Hepatocyte (in vitro differentiated cells): ENCODE data around the gene CDK2AP2. TPM values are rescaled to one million over a fixed set of nuclear protein-coding genes. Genes with fewer than 3 reads are reported as not detected.
"Not testable (repeated sequence)": the region's sequence is repeated elsewhere in the genome, so short reads cannot be mapped to it uniquely, and the experiment has no call there.

Source experiments
- DNase-seq: peaks from one replicate; pipeline ENCODE4 v3.0.0-alpha.2; 2016; ENCODE audit warnings: low spot score
- H2AFZ ChIP-seq: fragments of 200-600 bp; sonication (generic); 2 replicates; pipeline ENCODE4 v1.6.0; 2016; ENCODE audit warnings: antibody characterized with exemption, mild to moderate bottlenecking
- H3K27ac ChIP-seq: fragments of 200-600 bp; sonication (generic); 2 replicates; pipeline ENCODE4 v1.5.1; 2016; ENCODE audit warnings: mild to moderate bottlenecking
- H3K27me3 ChIP-seq: fragments of 200-600 bp; sonication (generic); 2 replicates; pipeline ENCODE4 v1.6.1; 2016
- H3K36me3 ChIP-seq: fragments of 200-600 bp; sonication (generic); replicated peaks from 2 replicates; pipeline ENCODE4 v1.5.1; 2016; ENCODE audit warnings: low read depth; ENCODE audit not compliant: insufficient read depth
- H3K4me1 ChIP-seq: fragments of 200-600 bp; sonication (generic); 2 replicates; pipeline ENCODE4 v1.5.1; 2016; ENCODE audit warnings: mild to moderate bottlenecking, moderate library complexity; ENCODE audit not compliant: insufficient read depth
- H3K4me2 ChIP-seq: fragments of 200-600 bp; sonication (generic); 2 replicates; pipeline ENCODE4 v1.6.0; 2016
- H3K4me3 ChIP-seq: fragments of 200-600 bp; sonication (generic); 2 replicates; pipeline ENCODE4 v1.5.1; 2016; ENCODE audit warnings: mild to moderate bottlenecking
- H3K79me2 ChIP-seq: fragments of 200-600 bp; sonication (generic); 2 replicates; pipeline ENCODE4 v1.6.0; 2017; ENCODE audit warnings: mild to moderate bottlenecking
- H3K9me2 ChIP-seq: fragments of 200-600 bp; sonication (generic); replicated peaks from 2 replicates; pipeline ENCODE4 v1.6.0; 2017; ENCODE audit warnings: mild to moderate bottlenecking; ENCODE audit not compliant: insufficient read depth
- H3K9me3 ChIP-seq: fragments of 200-600 bp; sonication (generic); 2 replicates; pipeline ENCODE4 v1.5.1; 2016; ENCODE audit warnings: low read depth, mild to moderate bottlenecking
- H4K20me1 ChIP-seq: fragments of 200-600 bp; sonication (generic); 2 replicates; pipeline ENCODE4 v1.6.0; 2016; ENCODE audit warnings: mild to moderate bottlenecking; ENCODE audit not compliant: insufficient read depth, poor library complexity, severe bottlenecking
- CTCF ChIP-seq: fragments of 200-600 bp; sonication (generic); IDR thresholded peaks from 2 replicates; pipeline ENCODE4 v1.5.1; 2016; ENCODE audit warnings: antibody characterized with exemption, mild to moderate bottlenecking; ENCODE audit not compliant: poor library complexity
- EZH2 ChIP-seq: fragments of 200-600 bp; sonication (generic); IDR thresholded peaks from 2 replicates; pipeline ENCODE4 v1.6.1; 2016; ENCODE audit warnings: antibody characterized with exemption, mild to moderate bottlenecking, borderline replicate concordance
- EZH2phosphoT487 ChIP-seq: fragments of 200-600 bp; sonication (generic); IDR thresholded peaks from one replicate; pipeline ENCODE4 v1.6.1; 2018; ENCODE audit warnings: antibody characterized with exemption, mild to moderate bottlenecking, low read depth, moderate library complexity; ENCODE audit not compliant: unreplicated experiment, severe bottlenecking
- WGBS: methylation state at CpG from one replicate; pipeline ENCODE4 v1.1.6; 2016; ENCODE audit warnings: low lambda C conversion rate; ENCODE audit errors: missing lambda C conversion rate; 5-methylcytosine and 5-hydroxymethylcytosine counted together
- polyA plus RNA-seq: library from polyadenylated mRNA; unstranded; fragments of >200 nt; fragmentation: Nextera tagmentation; extraction: Ambion mirVana; gene quantifications from 2 replicates; pipeline ENCODE4 v1.2.1, GENCODE V29; 2016
- total RNA-seq: library from RNA; depleted of rRNA; stranded (reverse); fragments of >200 nt; gene quantifications from 2 replicates; pipeline ENCODE4 v1.2.3, GENCODE V29; 2014

Gene CDK2AP2, protein sequence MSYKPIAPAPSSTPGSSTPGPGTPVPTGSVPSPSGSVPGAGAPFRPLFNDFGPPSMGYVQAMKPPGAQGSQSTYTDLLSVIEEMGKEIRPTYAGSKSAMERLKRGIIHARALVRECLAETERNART
- total RNA-seq: 47.3 and 54.3 TPM in 2 replicates
- polyA plus RNA-seq: 174 and 177 TPM in 2 replicates

- H3K79me2 ChIP-seq: peaks cover 22% of the 10 kb centered on the region
- no peaks in the 10 kb centered on the region for H3K27me3 ChIP-seq
- peaks cover 22% of the 10 kb centered on the region for H3K4me1 ChIP-seq
- H3K4me2 ChIP-seq: peak within 1 kb of the TSS; percentile 97
- peak within 1 kb of the TSS; percentile 98 for H3K27ac ChIP-seq
- no peaks in the 10 kb centered on the region for H3K9me3 ChIP-seq
- H3K36me3 ChIP-seq: no peaks in the 10 kb centered on the region
- TF ChIP-seq EZH2: no peak
- no peak for TF ChIP-seq CTCF
- no peak for TF ChIP-seq EZH2phosphoT487
- peak within 1 kb of the TSS; percentile 87 for H2AFZ ChIP-seq
- DNase-seq: peak; percentile 98
- H3K4me3 ChIP-seq: peak within 1 kb of the TSS; percentile 34
- peaks cover 9% of the 10 kb centered on the region for H4K20me1 ChIP-seq
- no peaks in the 10 kb centered on the region for H3K9me2 ChIP-seq
- WGBS: under 1% methylated on average over 55 of the region's 57 CpGs
These were observed at the start of gene CDK2AP2 for GRCh38 chr11:67507864-67508485. Gene CDK2AP2, minus strand, starts transcription at chr11:67508162. Its CDS starts 80 bp downstream, at chr11:67508082.

GRCh38 chr11:67556244-67556643 is 48.3 kb upstream of the CDK2AP2 start:
- no peaks in the 10 kb centered on the region for H3K79me2 ChIP-seq
- H3K9me3 ChIP-seq: no peaks in the 10 kb centered on the region
- TF ChIP-seq CTCF: no peak
- TF ChIP-seq EZH2phosphoT487: no peak
- TF ChIP-seq EZH2: no peak
- no peaks in the 10 kb centered on the region for H4K20me1 ChIP-seq
- no peak overlapping the region for H3K27ac ChIP-seq
- no peak overlapping the region for H2AFZ ChIP-seq
- H3K9me2 ChIP-seq: no peaks in the 10 kb centered on the region
- 81% methylated on average over 3 of the region's 3 CpGs for WGBS
- H3K4me1 ChIP-seq: peaks cover 8% of the 10 kb centered on the region
- H3K4me2 ChIP-seq: no peak overlapping the region
- H3K4me3 ChIP-seq: no peak overlapping the region
- no peaks in the 10 kb centered on the region for H3K36me3 ChIP-seq
- no peak for DNase-seq
- H3K27me3 ChIP-seq: no peaks in the 10 kb centered on the region

GRCh38 chr11:67551697-67552096 is 43.7 kb upstream of the CDK2AP2 start:
- H3K9me3 ChIP-seq, H3K27me3 ChIP-seq, H3K4me2 ChIP-seq, DNase-seq, H2AFZ ChIP-seq, H3K79me2 ChIP-seq, H3K9me2 ChIP-seq, H3K36me3 ChIP-seq, H3K4me3 ChIP-seq, H4K20me1 ChIP-seq, H3K4me1 ChIP-seq, H3K27ac ChIP-seq: not testable (repeated sequence)

DNA sequence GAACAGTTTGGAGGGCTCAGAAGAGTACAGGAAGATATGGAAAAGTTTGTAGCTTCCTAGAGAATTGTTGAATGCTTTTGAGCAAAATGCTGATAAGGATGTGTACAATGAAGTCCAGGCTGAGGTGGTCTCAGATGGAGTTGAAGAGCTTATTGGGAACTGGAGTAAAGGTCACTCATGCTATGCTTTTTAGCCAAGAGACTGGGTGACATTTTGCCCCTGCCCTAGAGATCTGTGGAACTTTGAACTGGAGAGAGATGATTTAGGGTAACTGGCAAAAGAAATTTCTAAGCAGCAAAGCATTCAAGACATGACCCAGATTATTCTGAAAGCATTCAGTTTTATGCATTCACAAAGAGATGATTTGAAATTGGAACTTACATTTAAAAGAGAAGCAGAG is 43.2 kb upstream of the CDK2AP2 start:
- no peaks in the 10 kb centered on the region for H3K36me3 ChIP-seq
- no peaks in the 10 kb centered on the region for H4K20me1 ChIP-seq

More for the DNA sequence above, 43.2 kb upstream of the CDK2AP2 start:
- H2AFZ ChIP-seq: no peak overlapping the region
- TF ChIP-seq EZH2 (no peak), CTCF (no peak), EZH2phosphoT487 (no peak)
- H3K4me1 ChIP-seq: no peaks in the 10 kb centered on the region
- no peak overlapping the region for H3K4me3 ChIP-seq
- H3K9me2 ChIP-seq: no peaks in the 10 kb centered on the region
- H3K4me2 ChIP-seq: no peak overlapping the region
- no peaks in the 10 kb centered on the region for H3K79me2 ChIP-seq
- H3K9me3 ChIP-seq: no peaks in the 10 kb centered on the region
- DNase-seq: no peak
- no peak overlapping the region for H3K27ac ChIP-seq
- no peaks in the 10 kb centered on the region for H3K27me3 ChIP-seq
